GM19438 (cell line): ENCODE data around the gene PIWIL1.

Experiments used
- ATAC-seq: cut with Tn5 transposase; IDR thresholded peaks from one replicate; pipeline ENCODE4 v1.9.1; 2021; ENCODE audit warnings: low read depth; ENCODE audit not compliant: unreplicated experiment

PIWIL1 gene

GRCh38 chr12:130335517-130336392 is 1.9 kb upstream of the PIWIL1 start:
- no peak for ATAC-seq

GRCh38 chr12:130336723-130337487 is 782 bp upstream of the PIWIL1 start:
- ATAC-seq, result no peak

- no peak for ATAC-seq
Measured at GRCh38 chr12:130338794-130339601, 1.3 kb downstream of the PIWIL1 start.

- no peak for ATAC-seq
Measured at GRCh38 chr12:130339951-130340350, 2.3 kb downstream of the PIWIL1 start.

- ATAC-seq, result no peak
Measured at GRCh38 chr12:130342442-130342841, 4.8 kb downstream of the PIWIL1 start.

- no peak for ATAC-seq
Measured at GRCh38 chr12:130342842-130343241, 5.2 kb downstream of the PIWIL1 start.

GRCh38 chr12:130344529-130344928 is 6.8 kb downstream of the PIWIL1 start:
- no peak for ATAC-seq

GRCh38 chr12:130345292-130345691 is 7.6 kb downstream of the PIWIL1 start:
- ATAC-seq, result no peak

- ATAC-seq, result no peak
Measured at GRCh38 chr12:130347588-130347987, 9.9 kb downstream of the PIWIL1 start.

- no peak for ATAC-seq
Measured at GRCh38 chr12:130350715-130351114, 13.0 kb downstream of the PIWIL1 start.

- ATAC-seq, result no peak
Measured at GRCh38 chr12:130351326-130351725, 13.6 kb downstream of the PIWIL1 start.

GRCh38 chr12:130353081-130353480 is 15.4 kb downstream of the PIWIL1 start:
- no peak for ATAC-seq

GRCh38 chr12:130354407-130354806 is 16.7 kb downstream of the PIWIL1 start:
- no peak for ATAC-seq

GRCh38 chr12:130356222-130356621 is 18.5 kb downstream of the PIWIL1 start:
- no peak for ATAC-seq

GRCh38 chr12:130357241-130357640 is 19.6 kb downstream of the PIWIL1 start:
- ATAC-seq, result no peak

GRCh38 chr12:130357729-130358330 is 20.1 kb downstream of the PIWIL1 start:
- no peak for ATAC-seq

- no peak for ATAC-seq
Measured at GRCh38 chr12:130362060-130362459, 24.4 kb downstream of the PIWIL1 start.

- no peak for ATAC-seq
Measured at GRCh38 chr12:130364578-130364977, 26.9 kb downstream of the PIWIL1 start.

GRCh38 chr12:130366159-130366558 is 28.5 kb downstream of the PIWIL1 start:
- no peak for ATAC-seq

- no peak for ATAC-seq
Measured at GRCh38 chr12:130367003-130367402, 29.3 kb downstream of the PIWIL1 start.
